H1 (cell line): ENCODE measurements around the gene WNT1. TPM values are rescaled to one million over a fixed set of nuclear protein-coding genes. Genes with fewer than 3 reads are reported as not detected.

Experiments
- KDM5A ChIP-seq: fragments of 200-600 bp; IDR thresholded peaks from 2 replicates; pipeline ENCODE4 v1.7.1; 2012; ENCODE audit warnings: mild to moderate bottlenecking, low read length, inconsistent platforms, mixed read lengths
- RNF2 ChIP-seq: fragments of 200-900, 300-1000 bp; sonication (generic); IDR thresholded peaks from 2 replicates; pipeline ENCODE4 v1.7.1; 2016; ENCODE audit warnings: borderline replicate concordance, low read depth, mild to moderate bottlenecking, antibody characterized with exemption, low read length; ENCODE audit not compliant: poor library complexity, severe bottlenecking; ENCODE audit errors: missing control alignments
- TAF7 ChIP-seq: optimal IDR thresholded peaks from 2 replicates; pipeline ENCODE3; 2011; ENCODE audit warnings: low read depth, mild to moderate bottlenecking, inconsistent platforms, low read length, moderate library complexity, borderline replicate concordance
- polyA plus RNA-seq, 7 experiments: library from polyadenylated mRNA; depleted of rRNA in 3 of 7; stranded (reverse) in 5 of 7; unstranded in 2 of 7; fragments of >200 nt in 5 of 7; fragments of 200-250 nt in 2 of 7; gene quantifications; 1 replicate in 5 of 7; 2 replicates in 1 of 7; 4 replicates in 1 of 7; pipeline versions ENCODE4 v1.2.1 to v1.2.3, GENCODE V29; 2011 to 2013; ENCODE audit warnings: missing spikeins in 2 of 7, mixed read lengths in 2 of 7
- total RNA-seq: library from RNA; stranded (reverse); fragmentation: NEBNext Ultra II Directional; extraction: Animal tissue kit (Norgen Biotek cat#: 25700); gene quantifications from 2 replicates; pipeline ENCODE4 v1.2.1, GENCODE V29; 2021

The WNT1 gene
- total and polyA plus RNA-seq, 2 of the 8 experiments (the other 6 are each of a cell fraction or from before 2014, with no cell fraction given), result not detected

GRCh38 chr12:48977290-48978281 lies 536 bp upstream of the WNT1 start (continued):
- TF ChIP-seq RNF2, result no peak
- TF ChIP-seq KDM5A, result no peak
- TF ChIP-seq TAF7, result no peak
